Liver (tissue), 9 donors: ENCODE results near the gene NR2F6. TPM values are rescaled to one million over a fixed set of nuclear protein-coding genes. Genes with fewer than 3 reads are reported as not detected.
"Not testable (repeated sequence)": the region's sequence is repeated elsewhere in the genome, so short reads cannot be mapped to it uniquely, and the experiment has no call there.

Experiments used
- DNase-seq: peaks from one replicate; pipeline ENCODE4 v3.0.0-alpha.2; 2017; ENCODE audit warnings: low spot score
- H3K27ac ChIP-seq, 2 donors: one replicate each; pipeline ENCODE4 v1.7.0; 2013; ENCODE audit warnings: inconsistent platforms in 2 of 2, low read length in 2 of 2, control low read depth in 1 of 2, low read depth in 1 of 2, mild to moderate bottlenecking in 1 of 2
- H3K27me3 ChIP-seq, 4 donors: one replicate each; pipeline versions ENCODE4 v1.6.1 to v1.7.0; 2013; ENCODE audit warnings: low read length in 3 of 4, inconsistent platforms in 1 of 4, mild to moderate bottlenecking in 1 of 4, moderate library complexity in 1 of 4; ENCODE audit not compliant: control insufficient read depth in 4 of 4, insufficient read depth in 4 of 4
- H3K36me3 ChIP-seq, 4 donors: one replicate each; pipeline versions ENCODE4 v1.6.1 to v1.7.0; 2013; ENCODE audit warnings: low read length in 3 of 4, mild to moderate bottlenecking in 3 of 4, low read depth in 1 of 4, moderate library complexity in 1 of 4; ENCODE audit not compliant: control insufficient read depth in 4 of 4, insufficient read depth in 3 of 4
- H3K4me1 ChIP-seq, 4 donors: one replicate each; pipeline versions ENCODE4 v1.6.1 to v1.7.0; 2013; ENCODE audit warnings: low read length in 3 of 4, mild to moderate bottlenecking in 3 of 4, moderate library complexity in 1 of 4; ENCODE audit not compliant: control insufficient read depth in 4 of 4, insufficient read depth in 4 of 4
- H3K4me3 ChIP-seq, 3 donors: one replicate each; pipeline versions ENCODE4 v1.6.1 to v1.7.0; 2013; ENCODE audit warnings: low read length in 3 of 3, control low read depth in 1 of 3, low read depth in 1 of 3, mild to moderate bottlenecking in 1 of 3
- H3K9ac ChIP-seq, 2 donors: one replicate each; pipeline ENCODE4 v1.7.0; 2013; ENCODE audit warnings: low read length in 2 of 2, mild to moderate bottlenecking in 2 of 2, moderate library complexity in 2 of 2, control low read depth in 1 of 2, low read depth in 1 of 2
- H3K9me3 ChIP-seq, 4 donors: one replicate each; pipeline versions ENCODE4 v1.6.1 to v1.7.0; 2013; ENCODE audit warnings: low read length in 3 of 4; ENCODE audit not compliant: control insufficient read depth in 4 of 4
- CTCF ChIP-seq: fragments of 150-350 bp; IDR thresholded peaks from 2 replicates; pipeline ENCODE4 v1.5.1; 2017; ENCODE audit warnings: improper control_type of control experiment, low read depth, low read length; ENCODE audit not compliant: missing input control
- EGR1 ChIP-seq, 2 donors: IDR thresholded peaks; 2 replicates each; pipeline ENCODE4 v1.6.1; 2016 to 2018; ENCODE audit warnings: antibody characterized with exemption in 2 of 2, low read depth in 2 of 2
- FOXA2 ChIP-seq: IDR thresholded peaks from 2 replicates; pipeline ENCODE4 v1.6.1; 2016; ENCODE audit warnings: antibody characterized with exemption
- HNF4A ChIP-seq, 2 donors: conservative IDR thresholded peaks; 2 replicates each; pipeline ENCODE4 v1.6.1; 2016; ENCODE audit warnings: antibody characterized with exemption in 2 of 2, mild to moderate bottlenecking in 2 of 2
- HNF4G ChIP-seq: IDR thresholded peaks from 2 replicates; pipeline ENCODE4 v1.6.1; 2016; ENCODE audit warnings: antibody characterized with exemption
- JUND ChIP-seq, 2 donors: IDR thresholded peaks; 2 replicates each; pipeline ENCODE4 v1.6.1; 2016; ENCODE audit warnings: antibody characterized with exemption in 2 of 2
- MAX ChIP-seq: IDR thresholded peaks from 2 replicates; pipeline ENCODE4 v1.6.1; 2016; ENCODE audit warnings: antibody characterized with exemption
- NR2F2 ChIP-seq: IDR thresholded peaks from 2 replicates; pipeline ENCODE4 v1.6.1; 2016; ENCODE audit warnings: antibody characterized with exemption
- RAD21 ChIP-seq, 2 donors: IDR thresholded peaks; 2 replicates each; pipeline ENCODE4 v1.6.1; 2016; ENCODE audit warnings: antibody characterized with exemption in 2 of 2, mild to moderate bottlenecking in 2 of 2
- RXRA ChIP-seq, 2 donors: IDR thresholded peaks; 2 replicates each; pipeline ENCODE4 v1.6.1; 2017 to 2018; ENCODE audit warnings: antibody characterized with exemption in 2 of 2, mild to moderate bottlenecking in 1 of 2
- SP1 ChIP-seq: IDR thresholded peaks from 2 replicates; pipeline ENCODE4 v1.6.1; 2018; ENCODE audit warnings: antibody characterized with exemption, mild to moderate bottlenecking
- TAF1 ChIP-seq: conservative IDR thresholded peaks from 2 replicates; pipeline ENCODE4 v1.6.1; 2016; ENCODE audit warnings: antibody characterized with exemption, mild to moderate bottlenecking
- YY1 ChIP-seq: IDR thresholded peaks from 2 replicates; pipeline ENCODE4 v1.6.1; 2016; ENCODE audit warnings: antibody characterized with exemption, mild to moderate bottlenecking
- ZBTB33 ChIP-seq: IDR thresholded peaks from 2 replicates; pipeline ENCODE4 v1.6.1; 2016; ENCODE audit warnings: antibody characterized with exemption
- WGBS: extraction: QIAGEN DNeasy Blood & Tissue Kit; methylation state at CpG from one replicate; pipeline ENCODE4 v1.1.7; 2013; 5-methylcytosine and 5-hydroxymethylcytosine counted together
- polyA plus RNA-seq, 2 donors: library from polyadenylated mRNA; stranded (reverse) in 1 of 2; unstranded in 1 of 2; fragments of 200-250 nt in 1 of 2; fragments of >200 nt in 1 of 2; fragmentation: Nextera tagmentation in 1 of 2; extraction: Ambion mirVana in 1 of 2; gene quantifications; one replicate each; pipeline versions ENCODE4 v1.2.1 to v1.2.3, GENCODE V29; 2013 to 2015
- total RNA-seq, 2 donors: library from RNA; depleted of rRNA; stranded (reverse); fragments of >200 nt; gene quantifications; one replicate each; pipeline ENCODE4 v1.2.3, GENCODE V29; 2014
- TF ChIP-seq, protein P1 (sequence below): IDR thresholded peaks from 2 replicates; pipeline ENCODE4 v1.6.1; 2016; ENCODE audit warnings: antibody characterized with exemption
- TF ChIP-seq, protein P2 (sequence below): IDR thresholded peaks from 2 replicates; pipeline ENCODE4 v1.6.1; 2016; ENCODE audit warnings: antibody characterized with exemption, mild to moderate bottlenecking
- donor health status: healthy.
- donor health status: healthy.
- donor health status: healthy.
- donor health status: healthy.
- donor health status: healthy.

Gene NR2F6
- total and polyA plus RNA-seq, 4 donors = 30.5 to 86.1 (median 52.6) TPM

- Histone ChIP-seq H3K9me3 (no peaks in the 10 kb centered on the region), H3K27ac (no peak overlapping the region), H3K9ac (no peak overlapping the region), H3K4me3 (no peak overlapping the region), H3K36me3 (peaks cover 9 to 64% (median 25%) of the 10 kb centered on the region in 4 donors), H3K27me3 (no peaks in the 10 kb centered on the region), H3K4me1 (no peaks in the 10 kb centered on the region)
- no peak for DNase-seq
- WGBS = 97% methylated on average over 26 of the region's 26 CpGs
- TF ChIP-seq CTCF (no peak), RAD21 (IDR thresholded peaks at IDR 0.05) (no peak), MAX (no peak), TAF1 (no peak), HNF4G (no peak), NR2F2 (no peak), JUND (IDR thresholded peaks at IDR 0.05) (no peak)
- TF ChIP-seq, protein P1, sequence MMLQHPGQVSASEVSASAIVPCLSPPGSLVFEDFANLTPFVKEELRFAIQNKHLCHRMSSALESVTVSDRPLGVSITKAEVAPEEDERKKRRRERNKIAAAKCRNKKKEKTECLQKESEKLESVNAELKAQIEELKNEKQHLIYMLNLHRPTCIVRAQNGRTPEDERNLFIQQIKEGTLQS = no peak
Observed at GRCh38 chr19:17192751-17193150, 53.0 kb downstream of the NR2F6 start.

- not testable (repeated sequence) for H3K9me3 ChIP-seq, H3K27ac ChIP-seq, H3K4me3 ChIP-seq, H3K9ac ChIP-seq, DNase-seq, H3K4me1 ChIP-seq, H3K27me3 ChIP-seq
- 89% methylated on average over 6 of the region's 6 CpGs for WGBS
- peaks cover 10 to 63% (median 27%) of the 10 kb centered on the region in 4 donors for H3K36me3 ChIP-seq
Observed at GRCh38 chr19:17191736-17192135, 54.0 kb downstream of the NR2F6 start.

- TF ChIP-seq, protein P1 = no peak
- no peak for TF ChIP-seq TAF1
- no peak for TF ChIP-seq JUND (IDR thresholded peaks at IDR 0.05)
- no peak for TF ChIP-seq HNF4A (conservative IDR thresholded peaks at IDR 0.05)
- no peak for TF ChIP-seq SP1
- no peak for TF ChIP-seq CTCF
- TF ChIP-seq FOXA2 = no peak
- TF ChIP-seq RXRA (IDR thresholded peaks at IDR 0.05) = no peak
- TF ChIP-seq, protein P2, sequence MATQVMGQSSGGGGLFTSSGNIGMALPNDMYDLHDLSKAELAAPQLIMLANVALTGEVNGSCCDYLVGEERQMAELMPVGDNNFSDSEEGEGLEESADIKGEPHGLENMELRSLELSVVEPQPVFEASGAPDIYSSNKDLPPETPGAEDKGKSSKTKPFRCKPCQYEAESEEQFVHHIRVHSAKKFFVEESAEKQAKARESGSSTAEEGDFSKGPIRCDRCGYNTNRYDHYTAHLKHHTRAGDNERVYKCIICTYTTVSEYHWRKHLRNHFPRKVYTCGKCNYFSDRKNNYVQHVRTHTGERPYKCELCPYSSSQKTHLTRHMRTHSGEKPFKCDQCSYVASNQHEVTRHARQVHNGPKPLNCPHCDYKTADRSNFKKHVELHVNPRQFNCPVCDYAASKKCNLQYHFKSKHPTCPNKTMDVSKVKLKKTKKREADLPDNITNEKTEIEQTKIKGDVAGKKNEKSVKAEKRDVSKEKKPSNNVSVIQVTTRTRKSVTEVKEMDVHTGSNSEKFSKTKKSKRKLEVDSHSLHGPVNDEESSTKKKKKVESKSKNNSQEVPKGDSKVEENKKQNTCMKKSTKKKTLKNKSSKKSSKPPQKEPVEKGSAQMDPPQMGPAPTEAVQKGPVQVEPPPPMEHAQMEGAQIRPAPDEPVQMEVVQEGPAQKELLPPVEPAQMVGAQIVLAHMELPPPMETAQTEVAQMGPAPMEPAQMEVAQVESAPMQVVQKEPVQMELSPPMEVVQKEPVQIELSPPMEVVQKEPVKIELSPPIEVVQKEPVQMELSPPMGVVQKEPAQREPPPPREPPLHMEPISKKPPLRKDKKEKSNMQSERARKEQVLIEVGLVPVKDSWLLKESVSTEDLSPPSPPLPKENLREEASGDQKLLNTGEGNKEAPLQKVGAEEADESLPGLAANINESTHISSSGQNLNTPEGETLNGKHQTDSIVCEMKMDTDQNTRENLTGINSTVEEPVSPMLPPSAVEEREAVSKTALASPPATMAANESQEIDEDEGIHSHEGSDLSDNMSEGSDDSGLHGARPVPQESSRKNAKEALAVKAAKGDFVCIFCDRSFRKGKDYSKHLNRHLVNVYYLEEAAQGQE = no peak
- TF ChIP-seq YY1 = no peak
- TF ChIP-seq MAX = no peak
- no peak for TF ChIP-seq EGR1 (IDR thresholded peaks at IDR 0.05; ENCODE audit: low read depth in 2 of 2)
- no peak for TF ChIP-seq ZBTB33
- no peaks in the 10 kb centered on the region for H3K9me3 ChIP-seq
- no peak for DNase-seq
- 91% methylated on average over 8 of the region's 8 CpGs for WGBS
- H3K9ac ChIP-seq = no peak overlapping the region
- H3K4me3 ChIP-seq = no peak overlapping the region
- H3K36me3 ChIP-seq = peaks cover 2 to 41% (median 12%) of the 10 kb centered on the region in 4 donors
- no peaks in the 10 kb centered on the region for H3K4me1 ChIP-seq
- H3K27ac ChIP-seq = no peak overlapping the region
- H3K27me3 ChIP-seq = no peaks in the 10 kb centered on the region
Observed at GRCh38 chr19:17185590-17185989, 60.1 kb downstream of the NR2F6 start.
